ENCODE measurements around the gene SLC4A2.

SLC4A2 gene

DNA sequence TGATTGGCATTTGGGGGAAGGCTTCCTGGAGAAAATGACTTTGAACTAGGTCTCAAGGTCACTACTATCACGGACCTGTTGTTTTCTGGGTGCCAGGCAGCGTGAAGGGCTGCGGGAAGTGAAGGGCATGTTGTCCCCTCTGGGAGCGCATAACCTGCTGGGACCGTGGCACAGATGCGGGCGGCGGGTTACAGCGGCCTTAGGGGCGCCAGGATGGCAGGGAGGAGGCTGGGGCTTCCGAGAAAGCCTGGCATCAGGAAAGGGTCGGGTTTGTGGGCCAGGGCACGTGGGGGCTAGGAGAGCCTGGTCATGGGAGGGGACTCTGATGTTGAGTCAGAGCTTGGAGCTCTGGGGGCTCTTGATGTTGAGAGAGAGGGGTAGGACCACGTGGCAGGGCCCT lies 6.1 kb downstream of the SLC4A2 start:
- no peak for FAIRE-seq

DNA sequence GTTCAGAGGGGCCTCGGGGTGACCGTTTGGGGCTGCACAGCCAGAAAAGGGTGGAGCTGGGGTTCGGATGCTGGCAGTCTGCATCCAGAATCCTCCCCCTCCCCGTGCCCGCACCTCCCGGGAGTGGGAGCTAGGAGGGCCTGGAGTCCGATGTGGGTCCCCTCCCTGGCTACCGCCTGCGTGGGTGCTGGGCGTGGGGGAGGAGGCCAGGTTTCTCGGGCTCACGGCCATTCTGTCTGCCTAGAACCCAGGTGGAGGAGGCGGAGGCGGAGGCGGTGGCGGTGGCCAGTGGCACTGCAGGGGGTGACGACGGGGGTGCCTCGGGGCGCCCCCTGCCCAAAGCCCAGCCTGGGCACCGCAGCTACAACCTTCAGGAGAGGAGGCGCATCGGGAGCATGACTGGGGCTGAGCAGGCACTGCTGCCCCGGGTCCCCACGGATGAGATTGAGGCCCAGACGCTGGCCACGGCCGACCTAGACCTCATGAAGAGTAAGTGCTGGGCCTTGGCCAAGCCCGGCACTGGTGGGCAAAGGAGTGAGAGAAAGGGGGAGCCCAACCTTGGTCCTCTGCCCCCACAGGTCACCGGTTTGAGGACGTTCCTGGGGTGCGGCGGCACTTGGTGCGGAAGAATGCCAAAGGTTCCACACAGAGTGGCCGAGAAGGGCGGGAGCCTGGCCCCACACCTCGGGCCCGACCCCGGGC lies 7.0 kb downstream of the SLC4A2 start:
- FAIRE-seq, result no peak

DNA sequence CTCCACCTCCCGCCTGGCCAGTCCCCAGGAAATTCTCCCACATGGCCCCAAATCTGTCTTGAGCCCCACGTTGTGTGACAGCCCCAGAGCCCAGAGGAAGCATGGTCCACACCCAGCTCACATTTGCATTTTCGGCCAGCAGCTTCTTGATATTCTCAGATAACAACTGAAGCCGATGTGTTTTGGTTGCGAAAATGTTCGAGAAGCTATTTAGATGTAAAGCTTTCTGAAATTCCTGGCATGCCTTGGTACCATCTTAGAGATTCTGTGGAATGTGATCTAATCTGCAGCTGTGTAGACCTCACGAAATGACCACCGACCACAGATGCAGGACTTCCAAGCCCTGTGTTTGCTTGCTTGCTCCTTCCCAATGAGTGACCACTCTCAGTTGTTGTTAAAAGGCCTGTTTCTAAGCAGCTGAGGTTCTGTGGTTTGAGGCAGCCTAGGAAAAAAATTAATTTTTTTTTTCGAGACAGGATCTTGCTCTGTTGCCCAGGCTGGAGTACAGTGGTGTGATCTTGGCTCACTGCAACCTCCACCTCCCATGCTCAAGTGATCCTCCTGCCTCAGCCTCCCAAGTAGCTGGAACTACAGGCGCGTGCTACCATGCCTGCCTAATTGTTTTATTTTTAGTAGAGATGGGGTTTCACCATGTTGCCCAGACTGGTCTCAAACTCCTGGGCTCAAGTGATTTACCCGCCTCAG lies 8.8 kb downstream of the SLC4A2 start:
- no peak for FAIRE-seq

DNA sequence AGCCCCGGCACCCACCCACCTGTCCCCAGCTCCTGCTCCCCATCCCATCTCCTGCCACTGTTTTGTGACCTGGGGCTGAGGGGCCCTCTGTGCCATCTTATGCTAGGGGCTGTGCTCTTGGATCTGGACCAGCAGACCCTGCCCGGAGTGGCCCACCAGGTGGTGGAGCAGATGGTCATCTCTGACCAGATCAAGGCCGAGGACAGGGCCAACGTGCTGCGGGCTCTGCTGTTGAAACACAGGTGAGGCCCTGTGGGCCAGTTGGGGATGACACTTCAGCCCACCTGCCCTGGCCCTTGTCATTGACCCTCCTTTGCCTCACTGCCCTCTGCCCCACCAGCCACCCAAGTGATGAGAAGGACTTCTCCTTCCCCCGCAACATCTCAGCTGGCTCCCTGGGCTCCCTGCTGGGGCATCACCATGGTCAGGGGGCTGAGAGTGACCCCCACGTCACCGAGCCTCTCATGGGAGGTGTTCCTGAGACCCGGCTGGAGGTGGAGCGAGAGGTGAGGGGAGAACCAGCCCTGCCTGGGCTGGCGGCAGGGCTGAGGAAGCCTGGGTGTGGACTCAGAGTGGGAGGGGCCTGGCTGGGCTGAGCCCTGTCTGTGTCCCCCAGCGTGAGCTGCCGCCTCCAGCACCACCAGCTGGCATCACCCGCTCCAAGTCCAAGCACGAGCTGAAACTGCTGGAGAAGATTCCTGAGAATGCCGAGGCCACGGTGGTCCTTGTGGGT lies 10.6 kb downstream of the SLC4A2 start:
- no peak for FAIRE-seq

DNA sequence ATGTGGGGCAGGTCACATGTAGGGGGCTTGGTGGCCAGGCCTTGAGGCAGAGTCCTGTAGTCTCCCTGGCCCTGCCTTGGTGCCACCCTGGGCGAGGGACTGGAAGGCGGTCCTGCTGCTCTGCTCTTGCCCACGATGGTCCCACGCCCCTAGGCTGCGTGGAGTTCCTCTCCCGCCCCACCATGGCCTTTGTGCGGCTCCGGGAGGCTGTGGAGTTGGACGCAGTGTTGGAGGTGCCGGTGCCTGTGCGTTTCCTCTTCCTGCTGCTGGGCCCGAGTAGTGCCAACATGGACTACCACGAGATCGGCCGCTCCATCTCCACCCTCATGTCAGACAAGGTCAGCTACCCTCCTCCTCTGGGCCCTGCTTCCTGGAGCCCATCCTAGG lies 11.2 kb downstream of the SLC4A2 start:
- no peak for FAIRE-seq

DNA sequence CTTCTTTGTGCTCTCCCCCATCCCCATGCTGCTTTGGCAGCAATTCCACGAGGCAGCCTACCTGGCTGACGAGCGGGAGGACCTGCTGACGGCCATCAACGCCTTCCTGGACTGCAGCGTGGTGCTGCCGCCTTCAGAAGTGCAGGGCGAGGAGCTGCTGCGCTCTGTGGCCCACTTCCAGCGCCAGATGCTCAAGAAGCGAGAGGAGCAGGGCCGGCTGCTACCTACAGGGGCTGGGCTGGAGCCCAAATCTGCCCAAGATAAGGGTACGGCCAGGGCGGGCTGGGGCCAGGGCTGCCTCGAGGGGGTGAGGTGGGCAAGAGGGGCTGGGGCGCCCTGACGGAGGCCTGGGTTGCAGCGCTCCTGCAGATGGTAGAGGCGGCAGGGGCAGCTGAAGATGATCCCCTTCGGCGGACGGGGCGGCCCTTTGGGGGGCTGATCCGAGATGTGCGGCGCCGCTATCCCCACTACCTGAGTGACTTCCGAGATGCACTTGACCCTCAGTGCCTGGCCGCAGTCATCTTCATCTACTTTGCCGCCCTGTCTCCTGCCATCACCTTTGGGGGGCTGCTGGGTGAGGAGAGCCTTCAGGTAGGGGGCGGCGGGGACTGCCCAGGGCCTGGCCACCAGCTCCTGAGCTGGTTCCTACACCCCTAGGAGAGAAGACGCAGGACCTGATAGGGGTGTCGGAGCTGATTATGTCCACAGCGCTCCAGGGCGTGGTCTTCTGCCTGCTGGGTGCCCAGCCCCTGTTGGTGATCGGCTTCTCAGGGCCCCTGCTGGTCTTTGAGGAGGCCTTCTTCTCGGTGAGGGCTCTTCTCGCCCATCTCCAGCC lies 11.9 kb downstream of the SLC4A2 start:
- no peak for FAIRE-seq

DNA sequence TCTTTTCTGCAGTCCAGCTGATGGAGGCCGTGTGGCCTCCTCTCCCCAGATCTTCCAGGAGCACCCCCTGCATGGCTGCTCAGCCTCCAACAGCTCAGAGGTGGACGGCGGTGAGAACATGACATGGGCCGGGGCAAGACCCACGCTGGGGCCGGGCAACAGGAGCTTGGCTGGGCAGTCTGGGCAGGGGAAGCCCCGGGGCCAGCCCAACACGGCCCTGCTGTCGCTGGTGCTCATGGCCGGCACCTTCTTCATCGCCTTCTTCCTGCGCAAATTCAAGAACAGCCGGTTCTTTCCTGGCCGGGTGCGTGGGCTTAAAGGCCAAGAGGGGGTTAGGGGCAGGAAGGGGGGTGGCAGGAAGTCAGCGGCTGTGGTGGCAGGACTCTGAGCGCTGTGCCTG lies 14.6 kb downstream of the SLC4A2 start:
- no peak for FAIRE-seq

DNA sequence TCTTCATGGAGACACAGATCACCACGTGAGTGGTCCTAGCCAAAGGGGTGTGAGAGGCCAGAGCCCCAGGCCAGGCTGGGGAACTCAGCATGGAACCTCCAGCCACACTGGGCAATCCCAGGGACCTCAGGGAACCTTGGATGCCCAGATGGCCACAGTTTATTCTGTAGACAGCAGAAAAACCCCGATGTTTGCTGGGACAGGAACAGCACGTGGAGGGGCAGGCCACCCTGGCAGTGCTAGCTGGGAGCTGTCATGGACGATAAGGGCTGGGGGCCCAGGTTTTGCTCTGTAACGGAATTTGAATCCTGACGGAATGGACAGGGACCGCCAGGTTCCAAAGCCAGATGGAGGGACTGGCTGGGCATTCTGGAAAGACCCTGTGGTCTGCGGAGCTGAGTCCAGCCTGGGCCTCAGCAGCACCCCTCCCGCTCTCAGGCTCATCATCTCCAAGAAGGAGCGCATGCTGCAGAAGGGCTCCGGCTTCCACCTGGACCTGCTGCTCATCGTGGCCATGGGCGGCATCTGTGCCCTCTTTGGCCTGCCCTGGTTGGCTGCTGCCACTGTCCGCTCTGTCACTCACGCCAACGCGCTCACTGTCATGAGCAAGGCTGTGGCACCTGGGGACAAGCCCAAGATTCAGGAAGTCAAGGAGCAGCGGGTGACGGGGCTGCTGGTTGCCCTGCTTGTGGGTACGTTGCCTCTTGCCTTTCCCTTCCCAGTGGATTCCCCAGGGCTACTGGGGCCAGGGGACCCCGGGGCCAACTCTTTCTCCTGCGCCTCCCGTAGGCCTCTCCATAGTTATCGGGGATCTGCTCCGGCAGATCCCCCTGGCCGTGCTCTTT lies 15.7 kb downstream of the SLC4A2 start:
- no peak for FAIRE-seq

DNA sequence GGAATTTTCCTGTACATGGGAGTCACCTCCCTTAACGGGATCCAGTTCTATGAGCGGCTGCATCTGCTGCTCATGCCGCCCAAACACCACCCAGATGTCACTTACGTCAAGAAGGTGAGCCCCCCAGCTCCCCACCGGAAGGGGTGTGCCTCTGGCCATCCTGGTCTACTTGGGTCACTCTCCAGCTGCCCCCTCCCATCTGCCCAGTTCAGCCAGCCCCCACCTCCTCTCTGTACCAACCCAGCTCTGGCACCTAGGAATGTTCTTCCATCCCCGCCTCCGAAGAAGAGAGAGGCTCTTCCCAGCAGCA lies 16.2 kb downstream of the SLC4A2 start:
- no peak for FAIRE-seq

DNA sequence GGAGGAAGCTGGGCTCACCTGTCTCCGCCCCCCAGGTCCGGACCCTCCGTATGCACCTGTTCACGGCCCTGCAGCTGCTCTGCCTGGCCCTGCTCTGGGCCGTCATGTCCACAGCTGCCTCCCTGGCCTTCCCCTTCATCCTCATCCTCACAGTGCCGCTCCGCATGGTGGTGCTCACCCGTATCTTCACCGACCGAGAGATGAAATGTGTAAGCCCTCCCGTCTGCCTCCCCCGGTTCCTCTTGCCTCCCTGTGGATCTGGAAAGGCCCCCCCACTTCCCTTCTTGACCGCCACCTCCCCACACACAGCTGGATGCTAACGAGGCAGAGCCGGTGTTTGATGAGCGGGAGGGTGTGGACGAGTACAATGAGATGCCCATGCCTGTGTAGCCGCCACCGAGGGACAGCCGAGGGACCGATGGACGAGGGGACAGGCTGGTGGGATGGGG lies 16.6 kb downstream of the SLC4A2 start:
- no peak for FAIRE-seq

DNA sequence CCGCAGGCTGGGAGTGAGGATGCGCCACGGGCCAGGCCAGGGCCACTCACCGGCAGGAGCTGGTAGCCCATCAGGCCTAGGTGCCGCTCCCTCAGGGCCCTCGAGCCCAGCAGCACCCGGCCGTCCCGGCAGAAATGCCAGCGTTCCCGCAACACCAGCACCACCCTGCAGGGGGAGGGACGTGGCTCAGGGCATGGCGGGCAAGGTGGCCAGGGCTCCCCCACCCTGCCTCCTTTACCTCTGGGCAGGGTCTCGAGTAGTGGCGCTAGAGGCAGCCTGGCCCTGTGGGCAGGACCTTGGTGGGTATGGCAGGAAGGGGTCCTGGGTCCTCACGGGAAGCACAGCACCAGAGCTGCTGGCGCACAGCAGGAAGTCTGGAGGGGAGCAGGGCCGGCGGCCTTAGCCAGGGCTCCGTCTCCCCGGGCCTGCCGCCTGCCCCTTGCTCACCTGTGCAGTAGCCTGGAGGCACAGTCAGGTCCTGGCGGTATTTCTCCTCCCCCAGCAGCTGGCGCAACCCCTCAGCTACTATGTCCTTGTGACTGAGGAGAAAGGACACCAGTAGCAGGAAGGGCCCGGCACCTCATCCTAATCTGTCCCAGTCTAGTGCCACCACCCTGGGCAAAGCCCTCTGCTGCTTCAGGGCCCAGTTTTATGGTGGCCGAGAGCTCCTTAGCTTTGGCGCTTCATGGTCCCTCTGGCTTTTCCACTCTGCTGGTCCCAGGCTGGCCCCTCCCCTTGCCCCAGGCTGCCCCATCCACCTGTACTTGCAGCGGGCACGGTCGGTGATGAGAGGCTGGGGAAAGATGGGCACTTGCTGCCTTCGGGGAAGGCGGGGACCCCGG lies 17.7 kb downstream of the SLC4A2 start:
- no peak for FAIRE-seq

DNA sequence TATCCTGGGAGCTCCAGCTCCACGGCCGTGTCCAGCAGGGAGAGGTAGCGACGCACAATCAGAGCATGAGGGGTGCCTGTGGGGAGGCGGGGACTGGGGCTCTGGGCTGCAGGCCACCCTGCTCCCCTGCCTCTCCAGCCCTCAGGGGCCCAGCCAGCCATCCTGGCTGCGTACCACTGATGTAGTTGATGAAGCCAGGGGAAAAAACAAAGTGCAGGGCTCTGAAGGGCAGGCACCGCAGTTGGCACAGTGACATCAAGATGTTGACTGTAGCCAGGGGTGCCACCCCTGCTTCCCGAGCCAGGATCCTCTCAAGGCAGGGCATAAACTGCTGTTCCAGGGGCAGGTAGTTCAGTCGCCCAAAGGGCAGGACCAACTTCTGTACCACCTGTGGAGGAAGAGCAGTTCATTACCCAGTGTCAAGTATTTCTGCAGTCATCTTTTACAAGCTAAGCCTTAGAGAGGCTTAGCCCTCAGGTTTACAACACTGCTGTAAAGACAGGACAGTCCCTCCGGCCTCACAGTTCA lies 18.4 kb downstream of the SLC4A2 start:
- no peak for FAIRE-seq

DNA sequence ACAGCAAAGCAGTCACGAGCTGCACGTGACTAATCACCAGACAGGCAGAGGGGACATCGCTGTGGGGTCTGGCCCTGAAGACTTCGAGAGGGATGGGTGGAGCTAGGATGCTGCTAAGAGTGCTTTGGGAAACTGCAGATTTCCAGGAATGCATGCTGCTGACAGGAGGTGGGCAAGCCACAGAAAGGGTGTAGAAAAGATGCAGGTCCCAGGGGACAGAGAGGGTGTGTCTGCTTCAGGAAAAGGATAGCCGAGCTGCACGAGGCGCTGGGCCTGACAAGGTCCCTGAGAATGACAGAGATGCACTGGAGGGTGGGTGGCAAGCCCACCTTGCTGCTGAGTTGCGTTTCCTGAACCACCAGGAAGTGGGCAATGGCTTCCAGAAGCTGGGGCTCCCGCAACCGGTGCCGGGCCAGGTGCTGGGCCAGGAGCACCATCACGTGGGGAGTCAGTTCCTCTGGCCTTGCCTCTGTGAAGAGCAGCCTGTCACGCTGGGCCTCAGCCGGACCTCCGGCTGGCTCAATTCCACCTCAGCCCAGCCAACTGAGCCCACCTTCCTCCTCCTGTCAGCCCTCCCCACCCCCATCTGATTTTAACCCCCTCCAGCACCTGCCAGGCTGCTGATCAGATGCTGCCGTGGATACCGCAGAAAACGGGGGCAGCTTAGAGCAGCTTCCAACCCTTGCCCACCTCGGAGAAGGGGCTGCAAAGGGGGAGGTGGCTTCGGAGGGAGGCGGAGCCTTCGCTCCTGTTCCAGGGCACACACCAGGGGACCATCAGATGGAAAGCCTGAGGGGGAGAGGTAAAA lies 19.0 kb downstream of the SLC4A2 start:
- FAIRE-seq, result peak; percentile 97

DNA sequence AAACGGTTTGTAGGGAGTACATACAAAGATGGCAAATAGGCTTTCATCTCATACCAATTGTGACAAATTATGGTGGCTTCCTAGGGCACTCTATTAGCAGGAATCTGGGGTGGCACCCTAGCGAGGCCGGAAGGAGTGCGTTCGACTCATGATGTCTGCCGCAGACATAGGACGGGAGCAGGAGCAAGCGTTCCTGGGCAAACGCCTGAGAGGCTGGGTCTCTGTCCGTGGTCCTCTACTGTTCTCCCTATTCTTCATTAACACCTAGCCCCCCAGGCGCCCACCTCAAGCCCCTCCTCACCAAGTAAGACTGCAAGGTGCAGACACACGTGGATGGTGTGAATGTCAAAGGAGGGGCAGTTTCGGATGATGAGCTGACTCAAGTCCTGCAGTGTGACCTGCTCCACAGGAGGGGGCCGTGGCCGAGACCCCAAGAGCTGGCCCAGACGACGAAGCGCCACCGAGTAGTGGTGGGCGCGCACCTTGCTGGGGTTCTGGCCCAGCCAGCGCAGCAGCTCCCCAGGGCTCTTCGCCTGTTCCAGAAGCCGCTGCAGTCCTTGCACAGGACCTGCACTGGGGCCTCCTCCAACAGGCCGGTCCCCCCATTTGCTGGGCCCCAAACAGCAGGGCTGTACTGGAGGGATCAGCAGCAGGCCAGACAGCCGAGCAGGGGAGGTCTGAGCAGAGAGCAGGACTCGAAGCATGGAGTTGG lies 20.0 kb downstream of the SLC4A2 start:
- no peak for FAIRE-seq

DNA sequence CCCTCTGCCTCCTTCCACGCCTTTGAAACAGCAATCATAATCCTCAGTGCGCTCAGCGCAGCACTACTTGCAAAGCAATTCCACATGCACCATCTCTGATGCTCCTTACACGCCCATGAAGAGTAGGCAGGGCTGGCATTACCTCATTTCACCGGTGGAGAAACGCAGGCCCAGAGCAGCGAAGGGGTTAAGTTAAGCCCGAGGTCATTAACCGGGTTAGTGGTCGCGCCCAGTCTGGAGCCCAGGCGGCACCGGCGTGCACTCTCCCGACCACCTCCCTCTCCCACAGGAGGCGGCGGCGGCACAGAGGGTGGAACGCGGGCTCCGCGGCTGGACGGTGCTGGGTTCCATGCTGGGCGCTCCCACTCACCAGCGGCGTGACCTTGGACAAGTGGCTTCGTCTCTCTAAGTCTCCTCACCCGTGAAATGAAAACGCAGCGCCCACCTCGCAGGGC lies 20.7 kb downstream of the SLC4A2 start:
- FAIRE-seq, result no peak

DNA sequence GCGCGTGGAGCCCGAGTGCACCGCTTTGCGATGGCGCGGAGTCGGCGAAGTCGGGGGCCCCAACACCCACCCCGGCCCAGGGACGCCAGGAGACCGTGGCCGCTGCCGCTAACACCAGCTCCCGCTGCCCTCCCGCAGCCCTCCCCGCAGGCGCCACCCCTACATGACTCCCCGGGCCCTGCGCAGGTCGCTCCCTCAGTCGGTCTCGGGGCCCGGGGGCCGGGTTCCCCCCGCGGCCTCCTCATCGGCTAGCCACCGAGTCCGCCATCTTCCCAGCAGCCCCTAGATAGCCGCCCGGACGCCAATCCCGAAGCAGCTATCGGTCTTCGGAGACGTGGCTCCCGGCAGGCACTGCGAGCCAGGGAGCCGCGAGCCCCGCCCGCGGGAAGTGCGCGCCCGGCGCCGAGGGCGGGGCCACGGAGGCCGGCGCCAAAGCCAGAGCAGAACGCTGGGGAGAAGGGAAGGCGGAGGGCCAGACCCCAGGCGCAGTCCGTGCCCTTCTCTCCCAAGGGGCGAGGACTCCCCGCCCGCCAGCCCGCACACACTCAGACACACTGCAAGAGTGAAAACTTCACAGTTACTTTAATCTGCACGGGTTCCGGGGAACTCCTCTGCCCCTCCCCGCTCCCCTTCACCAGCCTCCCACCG lies 21.3 kb downstream of the SLC4A2 start, which contains the start of gene FASTK:
Gene FASTK, minus strand, starts transcription at position 288 of the 648 bp plus-strand sequence. Its CDS starts 43 bp downstream, at position 245.
- no peak for FAIRE-seq

DNA sequence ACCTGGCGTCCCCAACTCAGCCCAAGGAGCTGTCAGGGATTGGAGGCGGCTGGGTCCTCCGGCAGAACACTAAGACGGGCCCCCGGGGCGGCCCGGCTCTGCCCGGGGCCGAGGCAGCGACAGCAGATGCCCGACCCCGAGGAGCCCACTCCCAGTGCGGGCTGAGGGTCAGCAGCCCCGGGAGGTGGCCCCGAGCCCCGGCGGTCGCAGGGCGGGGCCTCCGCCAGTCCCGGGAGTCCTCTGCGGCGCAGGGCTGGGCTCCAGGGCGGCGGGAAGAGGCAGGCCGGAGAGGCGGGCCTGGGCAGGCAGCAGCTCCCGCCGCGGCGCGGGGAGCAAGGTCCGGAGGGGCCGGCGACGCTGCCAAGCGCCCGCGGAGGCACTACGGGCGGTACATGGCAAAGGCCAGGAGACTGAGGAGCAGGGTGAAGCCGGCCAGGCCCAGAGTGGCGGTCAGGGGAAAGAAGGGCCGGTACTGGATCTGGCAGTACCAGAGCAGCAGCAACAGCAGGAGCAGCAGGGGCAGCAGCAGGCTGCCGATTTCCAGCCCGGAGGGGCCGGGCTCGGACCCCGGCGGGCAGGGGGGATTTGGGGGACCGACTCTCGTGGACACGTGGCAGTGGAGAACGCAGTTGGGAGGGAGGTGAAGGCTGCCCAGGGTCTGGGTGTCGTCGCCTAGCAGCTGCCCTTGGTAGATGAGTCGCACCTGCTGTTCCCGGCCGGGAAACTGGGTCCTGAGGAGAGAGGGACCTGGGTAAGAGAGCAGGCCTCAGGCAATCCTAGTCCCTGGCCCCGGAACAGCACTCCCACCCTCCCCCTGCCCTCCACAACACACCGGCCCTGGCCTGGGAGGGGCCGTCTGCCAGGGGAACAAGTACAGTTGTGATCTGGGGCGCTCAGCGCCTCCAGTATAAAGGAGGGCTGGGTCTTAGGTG lies 22.0 kb downstream of the SLC4A2 start:
- FAIRE-seq, result no peak

Measured in G401.6 (cell line).